ENCODE results near the gene FBXO44. TPM values are rescaled to one million over a fixed set of nuclear protein-coding genes. Genes with fewer than 3 reads are reported as not detected.

Gene FBXO44
- polyA plus RNA-seq, 1 donor, result 12.4 TPM

DNA sequence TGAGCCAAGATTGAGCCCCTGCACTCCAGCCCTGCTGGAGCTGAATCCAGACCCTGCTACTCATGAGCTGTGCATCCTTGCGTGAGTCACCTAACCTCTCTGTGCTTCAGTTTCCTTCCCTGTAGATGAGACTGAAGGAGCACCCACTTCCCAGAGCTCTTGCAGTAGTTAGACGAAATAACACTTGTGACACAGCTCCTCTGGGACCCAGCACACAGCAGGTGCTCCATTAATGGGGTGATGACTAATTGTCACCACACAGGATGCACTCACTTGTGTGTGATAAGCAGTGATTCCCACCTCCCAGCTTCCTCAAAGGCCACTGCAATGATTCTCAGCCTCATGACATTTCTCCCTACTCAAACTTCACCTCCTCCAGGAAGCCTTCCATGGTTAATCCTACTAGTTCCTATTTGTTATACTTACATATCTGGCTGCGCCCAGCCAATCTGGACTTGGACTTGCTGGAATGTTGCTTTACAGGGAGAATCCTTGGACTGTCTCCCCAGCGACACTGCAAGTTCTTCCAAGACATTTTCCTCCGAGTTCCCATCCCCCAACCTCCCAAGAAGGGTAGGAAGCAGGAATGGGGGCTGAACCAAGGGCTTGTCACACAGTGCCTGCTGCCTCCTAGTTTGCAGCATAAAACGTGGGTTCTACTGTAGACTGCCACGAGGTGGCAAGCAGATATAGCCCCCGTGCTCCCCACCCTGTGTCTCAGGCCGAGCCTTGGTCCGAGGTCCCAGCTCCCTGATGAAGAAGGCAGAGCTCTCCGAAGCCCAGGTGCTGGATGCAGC, 54.1 kb downstream of the FBXO44 start:
- DNase-seq, result no peak

DNA sequence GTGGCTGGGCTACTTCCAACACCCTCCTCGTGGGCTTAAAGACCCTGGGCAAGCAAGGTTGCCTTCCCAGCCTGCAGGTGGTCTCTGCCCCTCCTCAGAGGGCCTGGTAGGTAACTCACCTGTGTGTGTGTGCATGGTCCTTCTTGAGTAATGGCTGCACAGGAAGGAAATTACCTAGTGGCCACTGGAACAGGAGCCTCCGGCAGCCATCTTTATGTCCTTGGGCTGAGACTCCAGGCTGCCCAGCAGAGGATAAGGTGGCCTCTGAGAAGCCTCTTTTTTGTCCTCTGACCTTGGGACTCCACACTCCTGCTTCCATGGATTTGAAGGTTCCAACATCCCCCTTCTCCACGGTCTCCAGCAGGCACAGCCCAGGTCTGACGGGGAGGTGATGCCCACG, 56.8 kb downstream of the FBXO44 start:
- DNase-seq, result no peak

DNA sequence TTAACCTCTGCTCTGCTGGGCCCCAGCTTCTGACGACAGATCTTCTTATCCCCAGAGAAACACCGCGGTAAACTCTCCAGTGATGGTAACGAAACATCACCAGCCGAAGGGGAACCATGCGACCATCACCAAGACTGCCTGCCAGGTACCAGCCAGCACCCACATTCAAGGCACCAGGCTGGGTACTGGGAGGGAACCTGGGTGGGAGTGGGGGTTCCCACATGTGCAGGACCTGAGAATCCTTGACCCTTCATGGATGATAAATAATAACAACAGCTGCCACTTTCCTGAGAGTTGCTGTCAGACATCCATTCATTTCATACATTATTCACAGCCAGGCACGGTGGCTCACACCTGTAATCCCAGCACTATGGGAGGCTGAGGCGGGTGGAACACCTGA, 57.6 kb downstream of the FBXO44 start:
- DNase-seq, result no peak

Other genes with a start within 250 kb of the FBXO44 start
- gene DISP3, start 175.7 kb upstream of the FBXO44 start, polyA plus RNA-seq (ENCODE audit: insufficient read length), result 1.3 TPM
- 0.35 TPM for gene FBXO2, start 448 bp upstream of the FBXO44 start, polyA plus RNA-seq (ENCODE audit: insufficient read length)
- gene FBXO6, start 9.3 kb downstream of the FBXO44 start, polyA plus RNA-seq (ENCODE audit: insufficient read length), result 3.7 TPM
- 35.7 TPM for gene MAD2L2, start 26.3 kb downstream of the FBXO44 start, polyA plus RNA-seq (ENCODE audit: insufficient read length)
- 1.1 TPM for gene DRAXIN, start 36.8 kb downstream of the FBXO44 start, polyA plus RNA-seq (ENCODE audit: insufficient read length)
- gene AGTRAP, start 81.3 kb downstream of the FBXO44 start, polyA plus RNA-seq (ENCODE audit: insufficient read length), result 37.1 TPM
- 0.42 TPM for gene C1orf167, start 107.3 kb downstream of the FBXO44 start, polyA plus RNA-seq (ENCODE audit: insufficient read length)
- 24.9 TPM for gene MTHFR, start 151.1 kb downstream of the FBXO44 start, polyA plus RNA-seq (ENCODE audit: insufficient read length)
- gene CLCN6, start 151.3 kb downstream of the FBXO44 start, polyA plus RNA-seq (ENCODE audit: insufficient read length), result 26.6 TPM
- 0.81 TPM for gene NPPA, start 192.9 kb downstream of the FBXO44 start, polyA plus RNA-seq (ENCODE audit: insufficient read length)
- gene NPPB, start 204.1 kb downstream of the FBXO44 start, polyA plus RNA-seq (ENCODE audit: insufficient read length), result not detected

All from left kidney (tissue), 2 donors.